ENCODE results near the gene CLDN10. TPM values are rescaled to one million over a fixed set of nuclear protein-coding genes. Genes with fewer than 3 reads are reported as not detected.

The CLDN10 gene
- total RNA-seq, 1 donor from 2014 or later: 1.6 TPM

GRCh38 chr13:95596701-95597100 is 44.2 kb downstream of the CLDN10 start:
- ATAC-seq: no peak
- Histone ChIP-seq H3K9me3 (no peaks in the 10 kb centered on the region), H3K4me1 (no peaks in the 10 kb centered on the region), H3K27me3 (ENCODE audit: low read depth) (no peaks in the 10 kb centered on the region), H3K36me3 (no peaks in the 10 kb centered on the region), H3K4me3 (no peak overlapping the region), H3K27ac (no peak overlapping the region)
- no peak for DNase-seq
- intact Hi-C loops (cut with DNase I): no loop called here
- TF ChIP-seq, protein P1, sequence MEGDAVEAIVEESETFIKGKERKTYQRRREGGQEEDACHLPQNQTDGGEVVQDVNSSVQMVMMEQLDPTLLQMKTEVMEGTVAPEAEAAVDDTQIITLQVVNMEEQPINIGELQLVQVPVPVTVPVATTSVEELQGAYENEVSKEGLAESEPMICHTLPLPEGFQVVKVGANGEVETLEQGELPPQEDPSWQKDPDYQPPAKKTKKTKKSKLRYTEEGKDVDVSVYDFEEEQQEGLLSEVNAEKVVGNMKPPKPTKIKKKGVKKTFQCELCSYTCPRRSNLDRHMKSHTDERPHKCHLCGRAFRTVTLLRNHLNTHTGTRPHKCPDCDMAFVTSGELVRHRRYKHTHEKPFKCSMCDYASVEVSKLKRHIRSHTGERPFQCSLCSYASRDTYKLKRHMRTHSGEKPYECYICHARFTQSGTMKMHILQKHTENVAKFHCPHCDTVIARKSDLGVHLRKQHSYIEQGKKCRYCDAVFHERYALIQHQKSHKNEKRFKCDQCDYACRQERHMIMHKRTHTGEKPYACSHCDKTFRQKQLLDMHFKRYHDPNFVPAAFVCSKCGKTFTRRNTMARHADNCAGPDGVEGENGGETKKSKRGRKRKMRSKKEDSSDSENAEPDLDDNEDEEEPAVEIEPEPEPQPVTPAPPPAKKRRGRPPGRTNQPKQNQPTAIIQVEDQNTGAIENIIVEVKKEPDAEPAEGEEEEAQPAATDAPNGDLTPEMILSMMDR (IDR thresholded peaks at IDR 0.05): no peak

DNA sequence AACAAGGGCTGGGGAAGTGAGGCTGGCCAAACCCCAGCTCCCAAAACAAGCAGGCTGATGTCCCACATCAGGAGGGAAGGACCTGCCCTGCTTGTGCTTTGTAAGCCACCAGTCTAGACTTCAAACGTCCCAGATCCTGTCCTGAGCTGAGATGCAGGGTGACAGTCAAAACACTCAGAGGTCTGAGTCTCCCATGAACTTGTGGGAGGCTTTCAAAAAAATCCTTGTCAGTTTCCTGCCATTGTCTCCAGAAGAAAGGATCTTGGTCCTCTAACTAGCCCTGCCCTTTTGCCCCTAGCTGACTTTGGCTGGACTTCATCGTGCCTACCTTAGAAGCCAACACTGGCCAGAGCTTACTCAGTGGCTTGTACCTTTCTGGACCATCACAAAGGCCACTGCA is 48.7 kb downstream of the CLDN10 start:
- no peaks in the 10 kb centered on the region for H3K9me3 ChIP-seq
- H3K4me1 ChIP-seq: no peaks in the 10 kb centered on the region
- TF ChIP-seq, protein P1 (IDR thresholded peaks at IDR 0.05): no peak
- intact Hi-C loops (cut with DNase I): no loop called here
- ATAC-seq (no peak), DNase-seq (no peak)
- no peaks in the 10 kb centered on the region for H3K36me3 ChIP-seq
- no peaks in the 10 kb centered on the region for H3K27me3 ChIP-seq (ENCODE audit: low read depth)
- H3K4me3 ChIP-seq: no peak overlapping the region
- H3K27ac ChIP-seq: no peak overlapping the region

- Histone ChIP-seq H3K27me3 (ENCODE audit: low read depth) (no peaks in the 10 kb centered on the region), H3K9me3 (no peaks in the 10 kb centered on the region), H3K36me3 (no peaks in the 10 kb centered on the region), H3K27ac (no peak overlapping the region), H3K4me3 (no peak overlapping the region), H3K4me1 (no peaks in the 10 kb centered on the region)
- no peak for DNase-seq
- TF ChIP-seq, protein P1 (IDR thresholded peaks at IDR 0.05): no peak
- ATAC-seq: no peak
- intact Hi-C loops (cut with DNase I): no loop called here
Measured at GRCh38 chr13:95601906-95602305, 49.4 kb downstream of the CLDN10 start.

GRCh38 chr13:95603887-95604555 is 51.5 kb downstream of the CLDN10 start:
- Histone ChIP-seq H3K4me1 (no peaks in the 10 kb centered on the region), H3K27ac (no peak overlapping the region), H3K27me3 (ENCODE audit: low read depth) (no peaks in the 10 kb centered on the region), H3K4me3 (no peak overlapping the region), H3K9me3 (no peaks in the 10 kb centered on the region), H3K36me3 (no peaks in the 10 kb centered on the region)
- TF ChIP-seq, protein P1 (IDR thresholded peaks at IDR 0.05): no peak
- DNase-seq (no peak), ATAC-seq (peak; percentile 66 to 76)
- intact Hi-C loops (cut with DNase I): no loop called here

- intact Hi-C loops (cut with DNase I): no loop called here
- H3K9me3 ChIP-seq: no peaks in the 10 kb centered on the region
- H3K27me3 ChIP-seq (ENCODE audit: low read depth): no peaks in the 10 kb centered on the region
- no peak overlapping the region for H3K27ac ChIP-seq
- no peak overlapping the region for H3K4me3 ChIP-seq
- H3K4me1 ChIP-seq: no peaks in the 10 kb centered on the region
- no peaks in the 10 kb centered on the region for H3K36me3 ChIP-seq
- DNase-seq (no peak), ATAC-seq (no peak)
- TF ChIP-seq, protein P1 (IDR thresholded peaks at IDR 0.05): no peak
Measured at GRCh38 chr13:95604556-95604915, 52.0 kb downstream of the CLDN10 start.

Measured in lower lobe of right lung (tissue), 2 donors.